KOPT-K1 (cell line): Measurements from ENCODE around the gene ADGRF1.
"Not testable (repeated sequence)": the region's sequence is repeated elsewhere in the genome, so short reads cannot be mapped to it uniquely, and the experiment has no call there.

ENCODE experiments used
- H3K27ac ChIP-seq: fragments of 200-600 bp; sonication (generic); 2 replicates; pipeline ENCODE4 v1.5.1; 2016; ENCODE audit warnings: antibody characterized with exemption, mild to moderate bottlenecking, low read depth, low read length; ENCODE audit not compliant: poor library complexity, severe bottlenecking
- H3K36me3 ChIP-seq: fragments of 200-600 bp; sonication (generic); 2 replicates; pipeline ENCODE4 v1.5.1; 2017; ENCODE audit warnings: antibody characterized with exemption, mild to moderate bottlenecking, low read length, moderate library complexity; ENCODE audit not compliant: insufficient read depth
- H3K9me3 ChIP-seq: fragments of 200-600 bp; sonication (generic); 2 replicates; pipeline ENCODE4 v1.5.1; 2017; ENCODE audit warnings: antibody characterized with exemption, low read length, mild to moderate bottlenecking; ENCODE audit not compliant: insufficient read depth, poor library complexity, severe bottlenecking

Gene ADGRF1

DNA sequence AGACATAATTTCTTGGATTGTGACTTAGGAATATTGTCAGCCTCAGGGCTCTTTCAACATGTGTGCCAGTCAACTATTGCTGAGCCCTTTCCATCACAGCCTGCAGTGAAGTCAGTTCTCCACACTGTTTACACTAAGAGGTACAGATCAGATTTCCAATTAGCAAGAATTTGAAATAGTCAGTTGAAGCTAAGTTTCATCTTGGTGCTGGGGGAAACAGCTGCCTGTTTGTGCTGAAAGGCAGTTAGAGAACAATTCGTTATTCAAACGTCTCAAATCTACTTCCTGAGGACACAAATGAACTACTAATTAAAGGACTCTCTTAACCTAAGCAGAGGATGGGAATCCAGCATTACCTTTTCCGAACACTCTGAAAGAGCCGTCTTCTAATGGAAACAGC lies 25.9 kb downstream of the ADGRF1 start:
- no peak overlapping the region for H3K27ac ChIP-seq
- no peaks in the 10 kb centered on the region for H3K9me3 ChIP-seq
- H3K36me3 ChIP-seq: no peaks in the 10 kb centered on the region

DNA sequence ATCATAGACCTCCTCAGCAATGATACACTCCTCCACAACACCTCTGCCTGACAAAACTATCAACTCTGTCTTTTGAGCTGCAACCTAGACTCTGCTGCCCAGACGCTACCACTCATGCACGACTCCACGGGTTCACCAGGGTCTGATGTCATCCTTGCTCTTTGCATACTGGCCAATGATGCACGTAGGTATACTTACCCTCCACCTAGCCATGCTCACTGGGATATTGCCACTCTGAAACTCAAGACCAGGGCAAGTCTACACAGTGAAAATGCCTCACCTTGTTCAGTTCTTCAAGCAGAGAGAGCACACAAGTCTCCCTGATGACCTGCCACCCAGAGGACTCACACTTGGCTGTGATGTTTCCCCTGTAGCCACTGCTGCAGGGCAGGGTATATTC lies 27.7 kb downstream of the ADGRF1 start:
- Histone ChIP-seq H3K27ac (no peak overlapping the region), H3K36me3 (no peaks in the 10 kb centered on the region), H3K9me3 (no peaks in the 10 kb centered on the region)

- no peak overlapping the region for H3K27ac ChIP-seq
- no peaks in the 10 kb centered on the region for H3K36me3 ChIP-seq
- no peaks in the 10 kb centered on the region for H3K9me3 ChIP-seq
Observed at GRCh38 chr6:47009583-47009982, 32.5 kb downstream of the ADGRF1 start.

- Histone ChIP-seq H3K9me3 (no peaks in the 10 kb centered on the region), H3K27ac (no peak overlapping the region), H3K36me3 (no peaks in the 10 kb centered on the region)
Observed at GRCh38 chr6:47008397-47008763, 33.8 kb downstream of the ADGRF1 start.

DNA sequence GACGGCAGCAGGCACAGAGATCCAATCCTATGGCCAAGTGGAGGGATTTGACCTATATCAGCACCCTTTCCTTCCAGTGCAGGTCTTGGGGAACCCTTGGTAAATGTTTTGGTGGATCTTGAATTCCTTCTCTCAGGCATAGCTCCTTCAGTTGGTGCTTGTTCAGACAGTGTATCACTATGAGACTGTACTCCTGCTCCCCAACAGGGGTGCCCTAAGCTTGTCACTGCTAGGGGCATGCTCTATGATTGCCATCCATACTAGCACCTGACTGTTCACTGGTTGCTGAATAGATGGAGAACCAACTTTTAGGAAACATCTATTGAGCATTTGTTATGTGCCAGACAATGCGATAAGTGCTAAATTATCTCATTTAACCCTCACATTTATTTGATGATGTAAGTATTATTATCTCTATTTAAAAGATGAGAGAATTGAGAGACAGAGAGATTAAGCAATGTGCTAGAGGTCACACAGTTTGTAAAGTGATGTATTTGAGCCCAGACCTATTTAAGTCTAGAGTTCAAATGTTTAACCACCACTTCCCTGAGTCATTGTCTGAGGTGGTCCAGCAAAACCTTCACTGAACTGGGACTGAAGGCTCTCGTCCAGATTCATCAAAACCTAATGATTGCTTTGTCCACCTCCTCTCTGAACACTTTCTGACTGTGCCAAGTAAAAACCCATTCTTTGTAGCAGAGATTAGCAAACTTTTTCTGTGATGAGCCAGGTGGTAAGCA lies 34.3 kb downstream of the ADGRF1 start:
- H3K36me3 ChIP-seq: no peaks in the 10 kb centered on the region
- no peak overlapping the region for H3K27ac ChIP-seq
- no peaks in the 10 kb centered on the region for H3K9me3 ChIP-seq

GRCh38 chr6:47005486-47005885 lies 36.6 kb downstream of the ADGRF1 start:
- H3K9me3 ChIP-seq: no peaks in the 10 kb centered on the region

DNA sequence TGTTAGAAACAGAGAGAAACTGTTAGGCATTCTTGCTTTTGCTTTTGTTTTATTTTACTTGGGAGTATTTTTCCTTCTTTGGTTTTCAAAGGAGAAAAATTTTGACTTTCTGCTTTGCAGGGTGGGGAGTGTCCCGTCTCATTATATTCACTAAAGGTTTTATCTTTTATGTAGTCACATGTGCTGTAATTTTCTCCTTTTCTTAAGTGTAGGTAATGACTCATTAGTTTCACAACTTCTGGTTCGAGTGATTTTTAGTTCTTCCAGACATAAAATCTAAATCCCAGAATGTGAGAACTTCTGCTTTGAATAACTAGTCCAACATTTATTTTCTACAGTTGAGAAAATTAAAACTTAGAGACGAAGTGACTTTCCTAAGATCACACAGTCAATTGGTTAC lies 37.7 kb downstream of the ADGRF1 start:
- Histone ChIP-seq H3K36me3 (no peaks in the 10 kb centered on the region), H3K27ac (no peak overlapping the region), H3K9me3 (no peaks in the 10 kb centered on the region)

More at GRCh38 chr6:47005486-47005885, 36.6 kb downstream of the ADGRF1 start:
- no peak overlapping the region for H3K27ac ChIP-seq
- H3K36me3 ChIP-seq: no peaks in the 10 kb centered on the region

- no peak overlapping the region for H3K27ac ChIP-seq
- H3K36me3 ChIP-seq: no peaks in the 10 kb centered on the region
- no peaks in the 10 kb centered on the region for H3K9me3 ChIP-seq
Observed at GRCh38 chr6:47000842-47001241, 41.3 kb downstream of the ADGRF1 start.

DNA sequence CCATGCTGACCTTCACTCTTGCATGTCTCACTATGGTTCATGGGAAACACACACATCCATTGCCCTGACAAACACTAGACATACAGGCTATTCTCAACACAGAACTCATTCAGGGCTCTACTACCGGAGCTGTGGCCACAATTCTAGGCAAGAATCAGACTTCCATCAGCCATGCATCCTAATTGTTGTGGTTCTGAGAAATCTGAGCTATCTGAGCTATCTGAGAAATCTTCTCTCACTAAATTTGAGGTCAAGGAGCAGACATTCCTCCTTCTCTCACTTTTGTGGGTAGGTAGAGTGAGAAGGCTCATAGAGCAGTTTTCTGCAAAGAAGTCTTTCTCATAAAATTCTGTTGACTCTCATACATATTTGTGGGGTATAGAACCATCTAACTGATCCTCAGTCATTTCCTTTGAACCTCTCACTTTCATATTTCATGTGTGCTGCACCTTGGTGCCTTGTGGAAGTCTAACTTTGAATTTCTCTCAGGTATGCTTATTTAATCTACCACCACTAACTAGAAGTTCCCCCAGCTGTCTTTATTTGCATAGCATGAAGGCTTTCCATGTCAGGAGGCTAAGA lies 43.6 kb downstream of the ADGRF1 start:
- no peaks in the 10 kb centered on the region for H3K36me3 ChIP-seq
- no peak overlapping the region for H3K27ac ChIP-seq
- no peaks in the 10 kb centered on the region for H3K9me3 ChIP-seq

GRCh38 chr6:46997646-46998045 lies 44.5 kb downstream of the ADGRF1 start:
- H3K9me3 ChIP-seq: no peaks in the 10 kb centered on the region
- H3K27ac ChIP-seq: no peak overlapping the region
- no peaks in the 10 kb centered on the region for H3K36me3 ChIP-seq

- no peak overlapping the region for H3K27ac ChIP-seq
- no peaks in the 10 kb centered on the region for H3K9me3 ChIP-seq
- no peaks in the 10 kb centered on the region for H3K36me3 ChIP-seq
Observed at GRCh38 chr6:46996860-46997641, 45.1 kb downstream of the ADGRF1 start.

DNA sequence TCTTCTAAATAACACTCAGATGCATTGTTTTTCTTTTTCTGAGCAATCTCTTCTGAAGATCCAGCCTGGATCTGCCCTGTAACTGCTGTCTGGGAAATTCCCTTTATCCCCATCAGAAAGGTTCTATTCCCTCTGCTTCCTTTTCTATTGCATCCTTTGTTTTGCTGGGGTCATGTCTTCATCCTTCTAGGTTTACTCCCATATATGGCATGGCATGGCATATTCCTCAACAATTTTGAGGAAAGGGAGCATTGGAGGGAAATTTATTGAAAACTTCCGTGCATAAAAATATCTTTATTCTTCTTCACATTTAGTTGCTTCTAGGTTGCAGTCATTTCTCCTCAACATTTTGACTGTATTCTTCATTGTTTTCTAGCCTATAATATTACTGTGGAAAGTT lies 47.2 kb downstream of the ADGRF1 start:
- Histone ChIP-seq H3K36me3 (no peaks in the 10 kb centered on the region), H3K27ac (no peak overlapping the region)

GRCh38 chr6:46993846-46994245 lies 48.3 kb downstream of the ADGRF1 start:
- H3K27ac ChIP-seq: no peak overlapping the region
- H3K36me3 ChIP-seq: no peaks in the 10 kb centered on the region
- no peaks in the 10 kb centered on the region for H3K9me3 ChIP-seq

More for the DNA sequence above, 47.2 kb downstream of the ADGRF1 start:
- no peaks in the 10 kb centered on the region for H3K9me3 ChIP-seq

DNA sequence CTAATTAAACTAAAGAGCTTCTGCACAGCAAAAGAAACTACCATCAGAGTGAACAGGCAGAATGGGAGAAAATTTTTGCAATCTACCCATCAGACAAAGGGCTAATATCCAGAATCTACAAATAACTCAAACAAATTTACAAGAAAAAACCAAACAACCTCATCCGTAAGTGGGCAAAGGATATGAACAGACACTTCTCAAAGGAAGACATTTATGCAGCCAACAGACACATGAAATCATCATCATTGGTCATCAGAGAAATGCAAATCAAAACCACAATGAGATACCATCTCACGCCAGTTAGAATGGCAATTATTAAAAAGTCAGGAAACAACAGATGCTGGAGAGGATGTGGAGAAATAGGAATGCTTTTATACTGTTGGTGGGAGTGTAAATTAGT lies 49.7 kb downstream of the ADGRF1 start:
- not testable (repeated sequence) for H3K9me3 ChIP-seq, H3K27ac ChIP-seq, H3K36me3 ChIP-seq

DNA sequence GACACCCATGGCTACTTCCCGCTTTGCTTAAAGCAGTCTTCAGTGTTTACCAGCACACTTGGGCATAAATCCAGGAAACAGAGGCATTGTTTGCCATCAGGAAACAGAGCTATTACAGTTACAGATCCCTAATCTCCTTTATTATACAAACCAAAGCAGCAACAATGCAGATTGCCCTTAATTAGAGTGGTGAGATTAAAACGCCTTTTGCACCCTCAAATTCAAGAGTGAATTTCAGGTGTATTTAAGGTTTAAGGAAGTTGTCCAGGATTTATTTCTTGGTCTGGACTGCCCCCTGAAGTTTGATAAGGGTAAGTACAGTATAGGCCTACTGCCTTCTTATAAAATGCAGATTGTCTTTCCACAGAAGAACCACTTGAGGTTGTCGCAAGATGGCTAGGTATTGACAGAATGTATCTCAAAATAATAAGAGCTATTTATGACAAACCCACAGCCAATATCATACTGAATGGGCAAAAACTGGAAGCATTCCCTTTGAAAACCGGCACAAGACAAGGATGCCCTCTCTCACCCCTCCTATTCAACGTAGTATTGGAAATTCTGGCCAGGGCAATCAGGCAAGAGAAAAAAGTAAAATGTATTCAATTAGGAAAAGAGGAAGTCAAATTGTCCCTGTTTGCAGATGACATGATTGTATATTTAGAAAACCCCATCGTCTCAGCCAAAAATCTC lies 51.2 kb downstream of the ADGRF1 start:
- not testable (repeated sequence) for H3K9me3 ChIP-seq, H3K36me3 ChIP-seq, H3K27ac ChIP-seq
